Mucosa of descending colon (tissue), 3 donors: ENCODE data around the gene COIL. TPM values are rescaled to one million over a fixed set of nuclear protein-coding genes. Genes with fewer than 3 reads are reported as not detected.
A peak's percentile ranks its signal among the peaks of the same experiment; 100 is the strongest.

ENCODE experiments used
- ATAC-seq: fragments of 200-7000 bp; cut with Tn5 transposase; one replicate; pipeline ENCODE4 v1.9.1; 2020; ENCODE audit warnings: mild to moderate bottlenecking, moderate library complexity
- DNase-seq, 3 donors: peaks; one replicate each; pipeline ENCODE4 v3.0.0-alpha.2; 2020
- H3K36me3 ChIP-seq: fragments of 200-600 bp; one replicate; pipeline ENCODE4 v1.8.0; 2021; ENCODE audit warnings: low read depth, mild to moderate bottlenecking
- H3K4me1 ChIP-seq: fragments of 200-600 bp; one replicate; pipeline ENCODE4 v1.8.0; 2021; ENCODE audit warnings: low read depth, mild to moderate bottlenecking
- H3K4me3 ChIP-seq: fragments of 200-600 bp; one replicate; pipeline ENCODE4 v1.8.0; 2021; ENCODE audit warnings: mild to moderate bottlenecking
- H3K9me3 ChIP-seq: fragments of 200-600 bp; one replicate; pipeline ENCODE4 v1.8.0; 2021; ENCODE audit warnings: mild to moderate bottlenecking
- CTCF ChIP-seq: fragments of 200-600 bp; IDR thresholded peaks from one replicate; pipeline ENCODE4 v1.8.0; 2022; ENCODE audit warnings: antibody characterized with exemption, mild to moderate bottlenecking
- intact Hi-C, 2 donors: fragments of 100-400 bp; cut with DNase I in 1 of 2; cut with micrococcal nuclease in 1 of 2; formaldehyde crosslinking; loops; one replicate each; pipeline versions ENCODE4 v1.11.0 to v1.11.1; 2022; cut with DNase I, micrococcal nuclease
- total RNA-seq, 3 donors: library from RNA; stranded (reverse); fragmentation: NEBNext Ultra II Directional in 2 of 3; extraction: Animal tissue kit (Norgen Biotek cat#: 25700) in 2 of 3; gene quantifications; one replicate each; pipeline versions ENCODE4 v1.2.1 to v1.2.4, GENCODE V29; 2021 to 2023
- donor health status: DM: no; HTN: no; CAD: no; lungs with moderate emphysema.
- donor health status: DM: no; HTN: no; CAD: no.
- donor health status: DM: no; HTN: yes; CAD: no.

The COIL gene
- total RNA-seq, 3 donors from 2014 or later, result 12.7 to 15.3 (median 14.1) TPM

GRCh38 chr17:57006040-57006439 is 45.2 kb upstream of the COIL start:
- no peak for TF ChIP-seq CTCF
- H3K9me3 ChIP-seq, result no peaks in the 10 kb centered on the region
- no peak overlapping the region for H3K4me3 ChIP-seq
- H3K4me1 ChIP-seq, result no peaks in the 10 kb centered on the region
- no peak for ATAC-seq
- DNase-seq, result no peak
- intact Hi-C loops, result no loop called here
- H3K36me3 ChIP-seq, result no peaks in the 10 kb centered on the region

- H3K4me1 ChIP-seq, result no peaks in the 10 kb centered on the region
- no peaks in the 10 kb centered on the region for H3K9me3 ChIP-seq
- no peaks in the 10 kb centered on the region for H3K36me3 ChIP-seq
- intact Hi-C loops, result no loop called here
- peak; percentile 31 for TF ChIP-seq CTCF
- peak in 1 of 3 donors; percentile 39 for DNase-seq
- H3K4me3 ChIP-seq, result no peak overlapping the region
- ATAC-seq, result peak; percentile 72
These were observed 44.2 kb upstream of the COIL start for GRCh38 chr17:57004944-57005579.

- TF ChIP-seq CTCF, result no peak
- no peaks in the 10 kb centered on the region for H3K36me3 ChIP-seq
- DNase-seq (no peak), ATAC-seq (no peak)
- H3K9me3 ChIP-seq, result no peaks in the 10 kb centered on the region
- intact Hi-C loops, result no loop called here
- no peak overlapping the region for H3K4me3 ChIP-seq
- no peaks in the 10 kb centered on the region for H3K4me1 ChIP-seq
These were observed 42.1 kb upstream of the COIL start for GRCh38 chr17:57002904-57003303.

- no peak for TF ChIP-seq CTCF
- Histone ChIP-seq H3K9me3 (no peaks in the 10 kb centered on the region), H3K36me3 (no peaks in the 10 kb centered on the region), H3K4me1 (no peaks in the 10 kb centered on the region), H3K4me3 (no peak overlapping the region)
- DNase-seq (no peak), ATAC-seq (no peak)
- intact Hi-C loops, result no loop called here
These were observed 40.7 kb upstream of the COIL start for GRCh38 chr17:57001541-57001940.

- Histone ChIP-seq H3K4me3 (no peak overlapping the region), H3K36me3 (no peaks in the 10 kb centered on the region), H3K4me1 (no peaks in the 10 kb centered on the region), H3K9me3 (no peaks in the 10 kb centered on the region)
- intact Hi-C loops, result no loop called here
- ATAC-seq, result no peak
- no peak for DNase-seq
- no peak for TF ChIP-seq CTCF
These were observed 36.5 kb upstream of the COIL start for GRCh38 chr17:56997313-56997712.

- intact Hi-C loops, result no loop called here
- ATAC-seq, result no peak
- Histone ChIP-seq H3K9me3 (no peaks in the 10 kb centered on the region), H3K36me3 (no peaks in the 10 kb centered on the region), H3K4me3 (no peak overlapping the region), H3K4me1 (no peaks in the 10 kb centered on the region)
- TF ChIP-seq CTCF, result no peak
- no peak for DNase-seq
These were observed 34.9 kb upstream of the COIL start for GRCh38 chr17:56995766-56996165.
